K562 (cell line): Measurements from ENCODE around the gene CFD. TPM values are rescaled to one million over a fixed set of nuclear protein-coding genes. Genes with fewer than 3 reads are reported as not detected.
A peak's percentile ranks its signal among the peaks of the same experiment; 100 is the strongest.

Experiments used
- ARID3A ChIP-seq: IDR thresholded peaks from 2 replicates; pipeline ENCODE4 v1.6.1; 2012; ENCODE audit warnings: low read depth, low read length, improper control_type of control experiment, borderline replicate concordance
- ARNT ChIP-seq, 2 experiments: fragments of 450-650 bp; IDR thresholded peaks; 2 replicates each; pipeline ENCODE4 v1.6.1; 2016; ENCODE audit warnings: mild to moderate bottlenecking in 1 of 2
- CBX1 ChIP-seq: sonication (generic); IDR thresholded peaks from 2 replicates; pipeline ENCODE4 v1.6.1; 2016; ENCODE audit warnings: antibody characterized with exemption, low read depth, mild to moderate bottlenecking
- E2F3 ChIP-seq: fragments of 250-450 bp; sonication (Bioruptor Pico); IDR thresholded peaks from 2 replicates; pipeline ENCODE4 v1.4.0; 2020; ENCODE audit warnings: mild to moderate bottlenecking
- ELF4 ChIP-seq: fragments of 450-650 bp; formaldehyde crosslinking; IDR thresholded peaks from 2 replicates; pipeline ENCODE4 v1.4.0; 2022; ENCODE audit warnings: missing genetic modification characterization
- GATAD2B ChIP-seq: fragments of 450-650 bp; IDR thresholded peaks from 2 replicates; pipeline ENCODE4 v1.6.1; 2017; ENCODE audit warnings: mild to moderate bottlenecking, borderline replicate concordance
- HMG20B ChIP-seq: fragments of 250-450 bp; sonication (Bioruptor Pico); IDR thresholded peaks from 2 replicates; pipeline ENCODE4 v1.5.0; 2021; ENCODE audit warnings: mild to moderate bottlenecking
- JUNB ChIP-seq: fragments of 450-650 bp; formaldehyde crosslinking; conservative IDR thresholded peaks from 2 replicates; pipeline ENCODE4 v1.4.0; 2020; ENCODE audit warnings: mild to moderate bottlenecking
- MCM2 ChIP-seq: fragments of 450-650 bp; IDR thresholded peaks from 2 replicates; pipeline ENCODE4 v1.6.1; 2017; ENCODE audit warnings: low read depth, mild to moderate bottlenecking
- MCM3 ChIP-seq: fragments of 450-650 bp; IDR thresholded peaks from 2 replicates; pipeline ENCODE4 v1.6.1; 2016
- PHF8 ChIP-seq: fragments of 200-600 bp; sonication (generic); IDR thresholded peaks from 2 replicates; pipeline ENCODE4 v1.6.1; 2012; ENCODE audit warnings: mixed run types, mild to moderate bottlenecking, inconsistent platforms, low read length, moderate library complexity, borderline replicate concordance
- PKNOX1 ChIP-seq: fragments of 450-650 bp; IDR thresholded peaks from 2 replicates; pipeline ENCODE4 v1.6.1; 2016
- POLR2A ChIP-seq: fragments of 450-650 bp; conservative IDR thresholded peaks from 2 replicates; pipeline ENCODE4 v1.6.1; 2016
- SNRNP70 ChIP-seq: fragments of 200-400 bp; formaldehyde crosslinking; optimal IDR thresholded peaks from 2 replicates; pipeline ENCODE3; 2017; ENCODE audit warnings: low read depth, low read length
- TAF15 ChIP-seq: fragments of 200-400 bp; formaldehyde crosslinking; IDR thresholded peaks from 2 replicates; pipeline ENCODE4 v1.6.1; 2017; ENCODE audit warnings: mild to moderate bottlenecking, low read depth, low read length, moderate library complexity
- THAP12 ChIP-seq: fragments of 250-450 bp; sonication (Bioruptor Pico); IDR thresholded peaks from 2 replicates; pipeline ENCODE4 v1.9.0; 2021; ENCODE audit warnings: mild to moderate bottlenecking, inconsistent platforms
- USF1 ChIP-seq: sonication (generic); formaldehyde crosslinking; IDR thresholded peaks from 2 replicates; pipeline ENCODE4 v1.9.0; 2022; ENCODE audit warnings: mild to moderate bottlenecking, missing genetic modification reagents
- ZBTB8A ChIP-seq: fragments of 450-650 bp; IDR thresholded peaks from 2 replicates; pipeline ENCODE4 v1.6.1; 2018; ENCODE audit warnings: mild to moderate bottlenecking, moderate library complexity; ENCODE audit not compliant: partially characterized antibody
- ZNF165 ChIP-seq: fragments of 250-450 bp; sonication (Bioruptor Pico); IDR thresholded peaks from 2 replicates; pipeline ENCODE4 v1.4.0; 2020; ENCODE audit warnings: borderline replicate concordance
- ZNF398 ChIP-seq: fragments of 250-450 bp; sonication (Bioruptor Pico); IDR thresholded peaks from 2 replicates; pipeline ENCODE4 v1.8.0; 2021; ENCODE audit warnings: moderate library complexity, mild to moderate bottlenecking, inconsistent platforms
- ZNF507 ChIP-seq: conservative IDR thresholded peaks from 2 replicates; pipeline ENCODE4 v1.6.1; 2017; ENCODE audit warnings: missing genetic modification characterization, missing compliant biosample characterization
- ZNF561 ChIP-seq: fragments of 450-650 bp; formaldehyde crosslinking; conservative IDR thresholded peaks from 2 replicates; pipeline ENCODE4 v1.4.0; 2020; ENCODE audit warnings: mild to moderate bottlenecking, moderate library complexity
- polyA plus RNA-seq, 8 experiments: library from polyadenylated mRNA; depleted of rRNA in 4 of 8; stranded (reverse) in 5 of 8; unstranded in 3 of 8; fragments of >200 nt; fragmentation: Nextera tagmentation in 2 of 8; fragmentation: Illumina TruSeq in 1 of 8; extraction: Ambion mirVana in 2 of 8; extraction: Trizol in 1 of 8; gene quantifications; 2 replicates each; pipeline versions ENCODE4 v1.2.1 to v1.2.3, GENCODE V29; 2011 to 2014; ENCODE audit warnings: inconsistent platforms in 1 of 8, missing spikeins in 1 of 8
- total RNA-seq, 7 experiments: library from RNA; depleted of rRNA in 6 of 7; stranded (reverse); fragments of >200 nt in 6 of 7; fragmentation: Illumina TruSeq in 2 of 7; extraction: Trizol in 2 of 7; gene quantifications; 2 replicates each; pipeline versions ENCODE4 v1.2.1 to v1.2.3, GENCODE V29; 2011 to 2021; ENCODE audit warnings: low replicate concordance in 1 of 7

CFD gene
- total and polyA plus RNA-seq, 9 of the 15 experiments (the other 6 are each of a cell fraction or from before 2014, with no cell fraction given), result 0.52 to 59.4 (median 7.6) TPM

GRCh38 chr19:867855-868457 is 8.5 kb downstream of the CFD start (continued):
- TF ChIP-seq ARID3A, result no peak
- no peak for TF ChIP-seq ZNF561 (CRISPR knock-in tag)
- TF ChIP-seq PKNOX1, result no peak
- TF ChIP-seq PHF8, result no peak
- TF ChIP-seq ZNF165, result no peak
- peak; percentile 42; the same call in 1 of the 2 replicates for TF ChIP-seq CBX1
- TF ChIP-seq JUNB, result no peak
- no peak for TF ChIP-seq MCM3
- TF ChIP-seq ELF4 (CRISPR knock-in tag), result no peak
- TF ChIP-seq POLR2A, result peak; percentile 50
- 0 out of 2 replicates have a peak, but pooled peaks have one; percentile 27 for TF ChIP-seq TAF15
- no peak for TF ChIP-seq E2F3 (CRISPR knock-in tag)
- no peak for TF ChIP-seq ZNF507 (tag)
- TF ChIP-seq HMG20B (CRISPR knock-in tag), result no peak
- TF ChIP-seq GATAD2B, result no peak
- TF ChIP-seq USF1 (CRISPR knock-in tag), result no peak
- peak; percentile 50 for TF ChIP-seq SNRNP70
- no peak for TF ChIP-seq ZBTB8A
- no peak for TF ChIP-seq ARNT (IDR thresholded peaks at IDR 0.05)
- TF ChIP-seq ZNF398 (CRISPR knock-in tag), result no peak
- 0 out of 2 replicates have a peak, but pooled peaks have one; percentile 28 for TF ChIP-seq THAP12
- no peak for TF ChIP-seq MCM2
